GM13976 (cell line): Measurements from ENCODE around the gene ST8SIA1.

Source experiments
- DNase-seq: peaks from one replicate; pipeline ENCODE4 v3.0.0; 2012; ENCODE audit warnings: low spot score
- in situ Hi-C: fragments of 300-500 bp; cut with MboI; formaldehyde crosslinking; loops from one replicate; pipeline ENCODE4 v1.12.0; 2022; ENCODE audit warnings: low sequenced_read_pairs, mixed read lengths, inconsistent platforms; ENCODE audit not compliant: unreplicated experiment
- TF ChIP-seq, protein P1 (sequence below): IDR thresholded peaks from 2 replicates; pipeline ENCODE4 v1.5.1; 2012; ENCODE audit warnings: borderline replicate concordance, mild to moderate bottlenecking; ENCODE audit not compliant: insufficient read depth; ENCODE audit errors: extremely low read depth, missing control alignments, control extremely low read depth

Gene ST8SIA1

DNA sequence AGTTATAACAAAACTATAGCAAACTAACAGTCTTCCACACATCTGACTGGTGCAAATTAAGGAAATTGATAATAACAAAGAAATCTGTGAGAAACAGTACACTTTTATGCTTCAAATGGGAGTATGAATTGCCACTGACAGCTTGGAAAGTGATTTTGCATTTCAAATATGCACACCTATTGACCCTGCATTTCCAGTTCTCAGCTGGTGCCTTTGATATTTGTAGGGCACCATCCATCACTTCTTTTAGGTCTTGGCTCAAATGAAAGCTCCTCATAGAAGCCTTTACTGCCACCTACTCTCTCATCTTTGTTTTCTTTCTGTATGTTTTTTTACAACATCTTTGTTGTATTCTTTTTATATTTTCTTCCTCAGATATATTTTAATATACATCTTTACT is 125.1 kb downstream of the ST8SIA1 start:
- no peak for DNase-seq
- in situ Hi-C loops: no loop called here
- TF ChIP-seq, protein P1, sequence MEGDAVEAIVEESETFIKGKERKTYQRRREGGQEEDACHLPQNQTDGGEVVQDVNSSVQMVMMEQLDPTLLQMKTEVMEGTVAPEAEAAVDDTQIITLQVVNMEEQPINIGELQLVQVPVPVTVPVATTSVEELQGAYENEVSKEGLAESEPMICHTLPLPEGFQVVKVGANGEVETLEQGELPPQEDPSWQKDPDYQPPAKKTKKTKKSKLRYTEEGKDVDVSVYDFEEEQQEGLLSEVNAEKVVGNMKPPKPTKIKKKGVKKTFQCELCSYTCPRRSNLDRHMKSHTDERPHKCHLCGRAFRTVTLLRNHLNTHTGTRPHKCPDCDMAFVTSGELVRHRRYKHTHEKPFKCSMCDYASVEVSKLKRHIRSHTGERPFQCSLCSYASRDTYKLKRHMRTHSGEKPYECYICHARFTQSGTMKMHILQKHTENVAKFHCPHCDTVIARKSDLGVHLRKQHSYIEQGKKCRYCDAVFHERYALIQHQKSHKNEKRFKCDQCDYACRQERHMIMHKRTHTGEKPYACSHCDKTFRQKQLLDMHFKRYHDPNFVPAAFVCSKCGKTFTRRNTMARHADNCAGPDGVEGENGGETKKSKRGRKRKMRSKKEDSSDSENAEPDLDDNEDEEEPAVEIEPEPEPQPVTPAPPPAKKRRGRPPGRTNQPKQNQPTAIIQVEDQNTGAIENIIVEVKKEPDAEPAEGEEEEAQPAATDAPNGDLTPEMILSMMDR: no peak

DNA sequence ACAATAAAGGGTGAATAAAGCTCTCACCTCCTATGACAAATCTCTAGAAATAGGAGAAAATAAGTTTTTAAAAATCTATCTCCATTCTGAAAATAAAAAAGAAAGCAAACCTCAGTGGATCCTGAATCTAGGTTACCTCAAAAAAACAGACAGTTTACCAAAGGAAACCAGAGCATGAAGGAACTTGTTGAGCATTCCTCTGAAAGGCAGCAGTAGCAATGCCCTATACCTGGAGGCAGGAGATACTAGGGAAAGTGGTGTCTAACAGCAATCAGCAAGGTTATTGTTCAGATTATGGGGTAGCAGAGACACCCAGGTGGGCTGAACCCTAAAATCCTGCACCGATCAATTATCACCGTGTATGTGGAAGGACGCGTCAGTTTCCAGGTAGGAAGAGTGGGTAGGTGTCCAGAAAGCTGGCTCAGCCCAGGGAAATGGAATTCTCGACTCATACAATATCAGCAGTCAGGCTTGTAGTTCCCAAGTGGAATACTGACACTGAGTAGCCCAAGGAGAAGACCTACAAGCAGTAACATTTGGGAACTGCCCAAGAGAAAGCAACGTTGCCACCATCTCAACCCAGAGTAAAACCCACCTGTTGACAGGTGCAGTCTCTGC is 128.3 kb downstream of the ST8SIA1 start:
- no peak for DNase-seq
- TF ChIP-seq, protein P1: no peak
- in situ Hi-C loops: no loop called here

DNA sequence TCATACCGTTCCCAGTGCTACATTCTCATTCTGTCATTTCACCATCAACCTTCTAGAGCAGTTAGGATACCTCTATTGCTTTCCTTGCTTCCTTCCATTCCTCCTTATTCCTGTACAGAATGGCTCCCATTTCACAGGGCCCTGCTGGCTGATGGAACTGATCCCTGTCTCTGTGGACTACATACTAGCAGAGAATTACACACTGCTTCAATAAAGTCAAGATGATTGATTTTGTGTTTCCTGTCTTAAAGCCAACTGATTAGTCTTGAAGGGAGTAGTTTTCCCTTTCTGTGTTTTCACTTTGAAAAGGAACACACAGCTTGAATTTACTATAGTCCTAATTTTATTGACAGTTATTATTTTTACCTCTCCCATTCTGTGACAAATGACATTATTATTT is 130.1 kb downstream of the ST8SIA1 start:
- in situ Hi-C loops: no loop called here
- DNase-seq: no peak
- TF ChIP-seq, protein P1: no peak

DNA sequence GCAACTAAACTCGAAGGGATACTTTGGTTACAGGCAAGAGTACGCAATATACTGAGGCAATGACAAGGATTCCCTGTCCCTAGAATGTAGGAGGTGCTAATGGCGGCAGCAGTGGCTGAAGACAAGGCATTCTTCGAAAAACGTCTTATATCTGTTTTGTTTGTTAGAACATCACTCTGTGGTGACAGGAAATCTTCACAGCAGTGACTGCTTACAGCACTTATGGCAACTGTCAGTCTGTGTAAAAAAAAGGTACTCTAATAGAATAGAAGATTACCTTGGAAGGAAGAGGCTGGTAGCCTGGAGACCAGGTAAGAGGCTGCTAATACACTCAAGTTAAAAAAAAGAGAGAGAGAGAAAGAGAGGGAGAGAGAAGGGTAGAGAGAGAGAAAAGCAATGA is 131.7 kb downstream of the ST8SIA1 start:
- TF ChIP-seq, protein P1: no peak
- no peak for DNase-seq
- in situ Hi-C loops: no loop called here

DNA sequence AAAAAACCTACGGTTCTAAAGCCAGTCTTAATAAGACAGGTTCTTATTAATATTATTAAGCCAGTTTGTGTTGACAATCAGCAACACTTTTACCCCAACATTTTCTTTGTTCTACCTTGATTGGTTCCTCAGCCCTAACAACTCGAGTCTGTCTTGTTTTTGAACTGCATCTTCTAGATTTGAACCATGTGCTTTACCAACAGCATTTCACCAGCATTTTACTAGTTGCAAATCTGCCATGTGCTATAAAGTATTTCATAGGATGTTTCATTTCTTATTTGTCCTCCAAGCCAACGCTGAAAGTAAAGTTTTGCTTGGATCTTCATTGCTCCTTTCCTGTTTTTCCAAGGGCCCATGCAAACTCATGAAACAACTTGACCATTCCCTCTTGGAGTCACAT is 133.4 kb downstream of the ST8SIA1 start:
- TF ChIP-seq, protein P1: no peak
- in situ Hi-C loops: no loop called here
- DNase-seq: no peak

DNA sequence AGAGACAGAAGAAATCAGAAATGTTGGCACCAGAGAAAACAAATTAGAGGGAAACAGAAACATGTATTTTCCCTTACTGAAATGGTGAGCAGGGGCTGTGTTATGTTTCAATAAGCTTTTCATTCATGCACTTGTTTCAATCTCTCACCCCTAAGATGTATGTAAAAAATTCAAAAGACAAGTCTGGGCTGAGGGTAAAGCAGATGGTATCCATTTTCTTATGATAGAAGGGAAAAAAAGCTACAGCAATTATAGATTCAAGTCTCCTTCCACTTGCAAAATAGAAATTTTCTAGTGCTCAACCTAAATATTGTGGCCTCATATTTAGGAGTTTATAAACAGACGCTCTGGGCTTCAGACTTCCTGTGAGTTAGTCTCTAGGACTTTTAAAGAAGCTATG is 138.3 kb downstream of the ST8SIA1 start:
- in situ Hi-C loops: no loop called here
- TF ChIP-seq, protein P1: no peak
- DNase-seq: no peak
